GM21526 (cell line): ENCODE data around the gene TMEM132C.

Source experiments
- ATAC-seq: cut with Tn5 transposase; IDR thresholded peaks from one replicate; pipeline ENCODE4 v1.9.1; 2021; ENCODE audit warnings: moderate library complexity; ENCODE audit not compliant: unreplicated experiment, low FRiP score

TMEM132C gene

GRCh38 chr12:128693771-128694170 is 426.8 kb downstream of the TMEM132C start:
- no peak for ATAC-seq

- ATAC-seq, result no peak
Observed at GRCh38 chr12:128694445-128694844, 427.5 kb downstream of the TMEM132C start.

GRCh38 chr12:128695697-128696096 is 428.7 kb downstream of the TMEM132C start:
- no peak for ATAC-seq

GRCh38 chr12:128698301-128698972 is 431.5 kb downstream of the TMEM132C start:
- ATAC-seq, result no peak

GRCh38 chr12:128699106-128699505 is 432.1 kb downstream of the TMEM132C start:
- ATAC-seq, result no peak

- no peak for ATAC-seq
Observed at GRCh38 chr12:128702371-128702770, 435.4 kb downstream of the TMEM132C start.

GRCh38 chr12:128705140-128705539 is 438.2 kb downstream of the TMEM132C start:
- no peak for ATAC-seq

GRCh38 chr12:128707488-128707887 is 440.5 kb downstream of the TMEM132C start:
- ATAC-seq, result no peak

GRCh38 chr12:128708789-128709188 is 441.8 kb downstream of the TMEM132C start:
- ATAC-seq, result no peak

- no peak for ATAC-seq
Observed at GRCh38 chr12:128709660-128710059, 442.7 kb downstream of the TMEM132C start.

GRCh38 chr12:128711486-128711885 is 444.5 kb downstream of the TMEM132C start:
- no peak for ATAC-seq

GRCh38 chr12:128712622-128713021 is 445.7 kb downstream of the TMEM132C start:
- ATAC-seq, result no peak

GRCh38 chr12:128715485-128715884 is 448.5 kb downstream of the TMEM132C start:
- no peak for ATAC-seq

- ATAC-seq, result no peak
Observed at GRCh38 chr12:128724468-128725046, 457.6 kb downstream of the TMEM132C start.

- ATAC-seq, result no peak
Observed at GRCh38 chr12:128726886-128727285, 459.9 kb downstream of the TMEM132C start.

- no peak for ATAC-seq
Observed at GRCh38 chr12:128727461-128727860, 460.5 kb downstream of the TMEM132C start.

- no peak for ATAC-seq
Observed at GRCh38 chr12:128727999-128728398, 461.0 kb downstream of the TMEM132C start.

GRCh38 chr12:128729628-128730121 is 462.7 kb downstream of the TMEM132C start:
- no peak for ATAC-seq

GRCh38 chr12:128734371-128734770 is 467.4 kb downstream of the TMEM132C start:
- ATAC-seq, result no peak

GRCh38 chr12:128737292-128737966 is 470.5 kb downstream of the TMEM132C start:
- no peak for ATAC-seq

GRCh38 chr12:128743916-128744315 is 476.9 kb downstream of the TMEM132C start:
- no peak for ATAC-seq
